Right lobe of liver (tissue), 4 donors: ENCODE measurements around the gene DMKN.

Source experiments
- POLR2A ChIP-seq: fragments of 450-650 bp; IDR thresholded peaks from one replicate; pipeline ENCODE4 v1.6.1; 2017; ENCODE audit warnings: antibody characterized with exemption, mild to moderate bottlenecking
- TF ChIP-seq, protein P1 (sequence below), 4 donors: fragments of 200-600 bp in 3 of 4; fragments of 450-650 bp in 1 of 4; IDR thresholded peaks; one replicate each; pipeline versions ENCODE4 v1.5.1 to v1.8.0; 2016 to 2022; ENCODE audit warnings: antibody characterized with exemption in 4 of 4, mild to moderate bottlenecking in 2 of 4
- donor health status: DM: no; HTN: no; CAD: no.
- donor health status: DM: no; HTN: no; CAD: no.
- donor health status: DM: no; HTN: yes; CAD: no.

GRCh38 chr19:35462476-35462953 lies 50.9 kb downstream of the DMKN start:
- TF ChIP-seq, protein P1, sequence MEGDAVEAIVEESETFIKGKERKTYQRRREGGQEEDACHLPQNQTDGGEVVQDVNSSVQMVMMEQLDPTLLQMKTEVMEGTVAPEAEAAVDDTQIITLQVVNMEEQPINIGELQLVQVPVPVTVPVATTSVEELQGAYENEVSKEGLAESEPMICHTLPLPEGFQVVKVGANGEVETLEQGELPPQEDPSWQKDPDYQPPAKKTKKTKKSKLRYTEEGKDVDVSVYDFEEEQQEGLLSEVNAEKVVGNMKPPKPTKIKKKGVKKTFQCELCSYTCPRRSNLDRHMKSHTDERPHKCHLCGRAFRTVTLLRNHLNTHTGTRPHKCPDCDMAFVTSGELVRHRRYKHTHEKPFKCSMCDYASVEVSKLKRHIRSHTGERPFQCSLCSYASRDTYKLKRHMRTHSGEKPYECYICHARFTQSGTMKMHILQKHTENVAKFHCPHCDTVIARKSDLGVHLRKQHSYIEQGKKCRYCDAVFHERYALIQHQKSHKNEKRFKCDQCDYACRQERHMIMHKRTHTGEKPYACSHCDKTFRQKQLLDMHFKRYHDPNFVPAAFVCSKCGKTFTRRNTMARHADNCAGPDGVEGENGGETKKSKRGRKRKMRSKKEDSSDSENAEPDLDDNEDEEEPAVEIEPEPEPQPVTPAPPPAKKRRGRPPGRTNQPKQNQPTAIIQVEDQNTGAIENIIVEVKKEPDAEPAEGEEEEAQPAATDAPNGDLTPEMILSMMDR (IDR thresholded peaks at IDR 0.05): no peak
- TF ChIP-seq POLR2A: no peak
